ENCODE data around the gene TSC2.
"Not testable (repeated sequence)": the region's sequence is repeated elsewhere in the genome, so short reads cannot be mapped to it uniquely, and the experiment has no call there.

GRCh38 chr16:2105769-2106168 lies 58.0 kb downstream of the TSC2 start:
- TF ChIP-seq CTCF, POLR2A (IDR thresholded peaks at IDR 0.05): not testable (repeated sequence)

Measured in right lobe of liver (tissue), 4 donors.